ENCODE results near the gene OR7C1. TPM values are rescaled to one million over a fixed set of nuclear protein-coding genes. Genes with fewer than 3 reads are reported as not detected.
"Not testable (repeated sequence)": the region's sequence is repeated elsewhere in the genome, so short reads cannot be mapped to it uniquely, and the experiment has no call there.

OR7C1 gene
- total RNA-seq, 1 donor from 2014 or later, result not detected

GRCh38 chr19:14785102-14785793 is 49.7 kb downstream of the OR7C1 start:
- intact Hi-C loops (cut with micrococcal nuclease), result loop anchor here (5.0 kb wide), 1 partner anchor 213 kb away; the partner anchor contains the start of gene NDUFB7

- intact Hi-C loops (cut with micrococcal nuclease), result loop anchor here (5.0 kb wide), 1 partner anchor 212 kb away; the partner anchor contains the start of gene NDUFB7
These were observed 50.3 kb downstream of the OR7C1 start for GRCh38 chr19:14784730-14785101.

GRCh38 chr19:14783410-14783998 is 51.5 kb downstream of the OR7C1 start:
- intact Hi-C loops (cut with micrococcal nuclease), result not testable (repeated sequence)

GRCh38 chr19:14782626-14783409 is 52.2 kb downstream of the OR7C1 start:
- intact Hi-C loops (cut with micrococcal nuclease), result no loop called here

GRCh38 chr19:14781713-14782536 is 53.1 kb downstream of the OR7C1 start:
- intact Hi-C loops (cut with micrococcal nuclease), result not testable (repeated sequence)

- intact Hi-C loops (cut with micrococcal nuclease), result not testable (repeated sequence)
These were observed 54.3 kb downstream of the OR7C1 start for GRCh38 chr19:14780622-14781225.

- intact Hi-C loops (cut with micrococcal nuclease), result no loop called here
These were observed 55.8 kb downstream of the OR7C1 start for GRCh38 chr19:14779151-14779550.

GRCh38 chr19:14778110-14778845 is 56.7 kb downstream of the OR7C1 start, which contains the start of gene ADGRE2:
Gene ADGRE2, minus strand, starts transcription at chr19:14778560. Its CDS starts 1,804 bp downstream, at chr19:14776756.
- intact Hi-C loops (cut with micrococcal nuclease), result not testable (repeated sequence)

GRCh38 chr19:14777645-14778044 is 57.3 kb downstream of the OR7C1 start:
- intact Hi-C loops (cut with micrococcal nuclease), result not testable (repeated sequence)

- intact Hi-C loops (cut with micrococcal nuclease), result no loop called here
These were observed 59.0 kb downstream of the OR7C1 start for GRCh38 chr19:14775869-14776586.

GRCh38 chr19:14775326-14775725 is 59.7 kb downstream of the OR7C1 start:
- intact Hi-C loops (cut with micrococcal nuclease), result not testable (repeated sequence)

GRCh38 chr19:14774373-14774772 is 60.6 kb downstream of the OR7C1 start:
- intact Hi-C loops (cut with micrococcal nuclease), result no loop called here

GRCh38 chr19:14773722-14774121 is 61.3 kb downstream of the OR7C1 start:
- intact Hi-C loops (cut with micrococcal nuclease), result not testable (repeated sequence)

- intact Hi-C loops (cut with micrococcal nuclease), result no loop called here
These were observed 62.0 kb downstream of the OR7C1 start for GRCh38 chr19:14772995-14773394.

GRCh38 chr19:14772467-14772866 is 62.5 kb downstream of the OR7C1 start:
- intact Hi-C loops (cut with micrococcal nuclease), result no loop called here

- intact Hi-C loops (cut with micrococcal nuclease), result no loop called here
These were observed 63.8 kb downstream of the OR7C1 start for GRCh38 chr19:14770944-14771839.

- intact Hi-C loops (cut with micrococcal nuclease), result no loop called here
These were observed 64.8 kb downstream of the OR7C1 start for GRCh38 chr19:14770136-14770535.

GRCh38 chr19:14769201-14769600 is 65.8 kb downstream of the OR7C1 start:
- intact Hi-C loops (cut with micrococcal nuclease), result no loop called here
